Liver (tissue), 9 donors: ENCODE results near the gene SLC39A6. TPM values are rescaled to one million over a fixed set of nuclear protein-coding genes. Genes with fewer than 3 reads are reported as not detected.

Source experiments
- DNase-seq: peaks from one replicate; pipeline ENCODE4 v3.0.0-alpha.2; 2017; ENCODE audit warnings: low spot score
- H3K27ac ChIP-seq, 2 donors: one replicate each; pipeline ENCODE4 v1.7.0; 2013; ENCODE audit warnings: inconsistent platforms in 2 of 2, low read length in 2 of 2, control low read depth in 1 of 2, low read depth in 1 of 2, mild to moderate bottlenecking in 1 of 2
- H3K27me3 ChIP-seq, 4 donors: one replicate each; pipeline versions ENCODE4 v1.6.1 to v1.7.0; 2013; ENCODE audit warnings: low read length in 3 of 4, inconsistent platforms in 1 of 4, mild to moderate bottlenecking in 1 of 4, moderate library complexity in 1 of 4; ENCODE audit not compliant: control insufficient read depth in 4 of 4, insufficient read depth in 4 of 4
- H3K36me3 ChIP-seq, 4 donors: one replicate each; pipeline versions ENCODE4 v1.6.1 to v1.7.0; 2013; ENCODE audit warnings: low read length in 3 of 4, mild to moderate bottlenecking in 3 of 4, low read depth in 1 of 4, moderate library complexity in 1 of 4; ENCODE audit not compliant: control insufficient read depth in 4 of 4, insufficient read depth in 3 of 4
- H3K4me1 ChIP-seq, 4 donors: one replicate each; pipeline versions ENCODE4 v1.6.1 to v1.7.0; 2013; ENCODE audit warnings: low read length in 3 of 4, mild to moderate bottlenecking in 3 of 4, moderate library complexity in 1 of 4; ENCODE audit not compliant: control insufficient read depth in 4 of 4, insufficient read depth in 4 of 4
- H3K4me3 ChIP-seq, 3 donors: one replicate each; pipeline versions ENCODE4 v1.6.1 to v1.7.0; 2013; ENCODE audit warnings: low read length in 3 of 3, control low read depth in 1 of 3, low read depth in 1 of 3, mild to moderate bottlenecking in 1 of 3
- H3K9ac ChIP-seq, 2 donors: one replicate each; pipeline ENCODE4 v1.7.0; 2013; ENCODE audit warnings: low read length in 2 of 2, mild to moderate bottlenecking in 2 of 2, moderate library complexity in 2 of 2, control low read depth in 1 of 2, low read depth in 1 of 2
- H3K9me3 ChIP-seq, 4 donors: one replicate each; pipeline versions ENCODE4 v1.6.1 to v1.7.0; 2013; ENCODE audit warnings: low read length in 3 of 4; ENCODE audit not compliant: control insufficient read depth in 4 of 4
- ATF3 ChIP-seq: IDR thresholded peaks from 2 replicates; pipeline ENCODE4 v1.6.1; 2016; ENCODE audit warnings: antibody characterized with exemption
- CTCF ChIP-seq: fragments of 150-350 bp; IDR thresholded peaks from 2 replicates; pipeline ENCODE4 v1.5.1; 2017; ENCODE audit warnings: improper control_type of control experiment, low read depth, low read length; ENCODE audit not compliant: missing input control
- EGR1 ChIP-seq, 2 donors: IDR thresholded peaks; 2 replicates each; pipeline ENCODE4 v1.6.1; 2016 to 2018; ENCODE audit warnings: antibody characterized with exemption in 2 of 2, low read depth in 2 of 2
- FOXA1 ChIP-seq: IDR thresholded peaks from 2 replicates; pipeline ENCODE4 v1.6.1; 2016; ENCODE audit warnings: antibody characterized with exemption
- FOXA2 ChIP-seq: IDR thresholded peaks from 2 replicates; pipeline ENCODE4 v1.6.1; 2016; ENCODE audit warnings: antibody characterized with exemption
- GABPA ChIP-seq, 2 donors: IDR thresholded peaks in 1 of 2; conservative IDR thresholded peaks in 1 of 2; 2 replicates each; pipeline ENCODE4 v1.6.1; 2016; ENCODE audit warnings: antibody characterized with exemption in 2 of 2, mild to moderate bottlenecking in 1 of 2, moderate library complexity in 1 of 2
- HNF4A ChIP-seq, 2 donors: conservative IDR thresholded peaks; 2 replicates each; pipeline ENCODE4 v1.6.1; 2016; ENCODE audit warnings: antibody characterized with exemption in 2 of 2, mild to moderate bottlenecking in 2 of 2
- HNF4G ChIP-seq: IDR thresholded peaks from 2 replicates; pipeline ENCODE4 v1.6.1; 2016; ENCODE audit warnings: antibody characterized with exemption
- JUND ChIP-seq, 2 donors: IDR thresholded peaks; 2 replicates each; pipeline ENCODE4 v1.6.1; 2016; ENCODE audit warnings: antibody characterized with exemption in 2 of 2
- MAX ChIP-seq: IDR thresholded peaks from 2 replicates; pipeline ENCODE4 v1.6.1; 2016; ENCODE audit warnings: antibody characterized with exemption
- NR2F2 ChIP-seq: IDR thresholded peaks from 2 replicates; pipeline ENCODE4 v1.6.1; 2016; ENCODE audit warnings: antibody characterized with exemption
- RAD21 ChIP-seq, 2 donors: IDR thresholded peaks; 2 replicates each; pipeline ENCODE4 v1.6.1; 2016; ENCODE audit warnings: antibody characterized with exemption in 2 of 2, mild to moderate bottlenecking in 2 of 2
- REST ChIP-seq: IDR thresholded peaks from 2 replicates; pipeline ENCODE4 v1.6.1; 2016; ENCODE audit warnings: antibody characterized with exemption, mild to moderate bottlenecking
- RXRA ChIP-seq, 2 donors: IDR thresholded peaks; 2 replicates each; pipeline ENCODE4 v1.6.1; 2017 to 2018; ENCODE audit warnings: antibody characterized with exemption in 2 of 2, mild to moderate bottlenecking in 1 of 2
- SP1 ChIP-seq: IDR thresholded peaks from 2 replicates; pipeline ENCODE4 v1.6.1; 2018; ENCODE audit warnings: antibody characterized with exemption, mild to moderate bottlenecking
- TAF1 ChIP-seq: conservative IDR thresholded peaks from 2 replicates; pipeline ENCODE4 v1.6.1; 2016; ENCODE audit warnings: antibody characterized with exemption, mild to moderate bottlenecking
- YY1 ChIP-seq: IDR thresholded peaks from 2 replicates; pipeline ENCODE4 v1.6.1; 2016; ENCODE audit warnings: antibody characterized with exemption, mild to moderate bottlenecking
- ZBTB33 ChIP-seq: IDR thresholded peaks from 2 replicates; pipeline ENCODE4 v1.6.1; 2016; ENCODE audit warnings: antibody characterized with exemption
- WGBS: extraction: QIAGEN DNeasy Blood & Tissue Kit; methylation state at CpG from one replicate; pipeline ENCODE4 v1.1.7; 2013; 5-methylcytosine and 5-hydroxymethylcytosine counted together
- polyA plus RNA-seq, 2 donors: library from polyadenylated mRNA; stranded (reverse) in 1 of 2; unstranded in 1 of 2; fragments of 200-250 nt in 1 of 2; fragments of >200 nt in 1 of 2; fragmentation: Nextera tagmentation in 1 of 2; extraction: Ambion mirVana in 1 of 2; gene quantifications; one replicate each; pipeline versions ENCODE4 v1.2.1 to v1.2.3, GENCODE V29; 2013 to 2015
- total RNA-seq, 2 donors: library from RNA; depleted of rRNA; stranded (reverse); fragments of >200 nt; gene quantifications; one replicate each; pipeline ENCODE4 v1.2.3, GENCODE V29; 2014
- donor health status: healthy.
- donor health status: healthy.
- donor health status: healthy.
- donor health status: healthy.
- donor health status: healthy.

SLC39A6 gene
- total and polyA plus RNA-seq, 4 donors: 4.6 to 16.6 (median 8.3) TPM

GRCh38 chr18:36130039-36130831 is 1.1 kb upstream of the SLC39A6 start:
- peaks cover 0 to 2% (median 0%) of the 10 kb centered on the region in 4 donors for H3K36me3 ChIP-seq
- WGBS: 1% methylated on average over 30 of the region's 30 CpGs

More at GRCh38 chr18:36130039-36130831, 1.1 kb upstream of the SLC39A6 start:
- H3K27ac ChIP-seq: peak overlapping the region; percentile 99 to 100
- peak overlapping the region; percentile 70 to 95 for H3K9ac ChIP-seq
- no peak for DNase-seq
- H3K4me1 ChIP-seq: peaks cover 4 to 39% (median 30%) of the 10 kb centered on the region in 4 donors
- H3K27me3 ChIP-seq: no peaks in the 10 kb centered on the region
- peak in 1 of 2 donors; percentile 6 for TF ChIP-seq JUND (IDR thresholded peaks at IDR 0.05)
- TF ChIP-seq CTCF: no peak
- TF ChIP-seq HNF4G: peak; percentile 81
- peak; percentile 91 to 96 for TF ChIP-seq HNF4A (conservative IDR thresholded peaks at IDR 0.05)
- peak; percentile 59 for TF ChIP-seq SP1
- no peak for TF ChIP-seq FOXA2
- TF ChIP-seq MAX: peak; percentile 63
- TF ChIP-seq RXRA (IDR thresholded peaks at IDR 0.05): peak in 1 of 2 donors; percentile 94
- no peak for TF ChIP-seq FOXA1
- no peak for TF ChIP-seq NR2F2
- TF ChIP-seq ZBTB33: no peak
- peak; percentile 16 for TF ChIP-seq YY1
- TF ChIP-seq RAD21 (IDR thresholded peaks at IDR 0.05): peak in 1 of 2 donors; percentile 29
- TF ChIP-seq GABPA (IDR thresholded peaks at IDR 0.05 in 1 of 2, conservative IDR thresholded peaks at IDR 0.05 in 1 of 2): no peak
- TF ChIP-seq TAF1: peak; percentile 21
- TF ChIP-seq REST: no peak
- no peak for TF ChIP-seq EGR1 (IDR thresholded peaks at IDR 0.05; ENCODE audit: low read depth in 2 of 2)
- no peak for TF ChIP-seq ATF3
- H3K9me3 ChIP-seq: no peaks in the 10 kb centered on the region
- H3K4me3 ChIP-seq: peak overlapping the region; percentile 77 to 82 (median 80)
